Sigmoid colon (tissue), 7 donors: ENCODE data around the gene MVB12B. TPM values are rescaled to one million over a fixed set of nuclear protein-coding genes. Genes with fewer than 3 reads are reported as not detected.

Experiments used
- DNase-seq: peaks from one replicate; pipeline ENCODE4 v3.0.0-alpha.2; 2019
- H3K27ac ChIP-seq, 4 donors: fragments of 200-600 bp; sonication (generic); one replicate each; pipeline ENCODE4 v1.5.1; 2016 to 2019; ENCODE audit warnings: mild to moderate bottlenecking in 1 of 4
- H3K27me3 ChIP-seq, 3 donors: fragments of 200-600 bp; sonication (generic); one replicate each; pipeline ENCODE4 v1.5.1; 2019; ENCODE audit warnings: mild to moderate bottlenecking in 1 of 3
- H3K36me3 ChIP-seq, 4 donors: fragments of 200-600 bp; sonication (generic); one replicate each; pipeline ENCODE4 v1.5.1; 2016 to 2019
- H3K4me1 ChIP-seq, 4 donors: fragments of 200-600 bp; sonication (generic); one replicate each; pipeline ENCODE4 v1.5.1; 2017 to 2019
- H3K4me3 ChIP-seq, 4 donors: fragments of 200-600 bp; sonication (generic); one replicate each; pipeline ENCODE4 v1.5.1; 2017 to 2019; ENCODE audit warnings: mild to moderate bottlenecking in 2 of 4, moderate library complexity in 1 of 4
- H3K9me3 ChIP-seq, 4 donors: fragments of 200-600 bp in 3 of 4; sonication (generic) in 3 of 4; one replicate each; pipeline versions ENCODE4 v1.5.1 to v1.6.1; 2013 to 2019
- EP300 ChIP-seq, 4 donors: sonication (generic); formaldehyde crosslinking; IDR thresholded peaks; one replicate each; pipeline ENCODE4 v1.6.1; 2017; ENCODE audit warnings: antibody characterized with exemption in 4 of 4
- POLR2A ChIP-seq, 2 donors: fragments of 450-650 bp; IDR thresholded peaks; one replicate each; pipeline ENCODE4 v1.6.1; 2016; ENCODE audit warnings: antibody characterized with exemption in 2 of 2, mild to moderate bottlenecking in 2 of 2, moderate library complexity in 2 of 2
- POLR2AphosphoS5 ChIP-seq, 4 donors: sonication (generic); formaldehyde crosslinking; IDR thresholded peaks; one replicate each; pipeline ENCODE4 v1.6.1; 2017; ENCODE audit warnings: antibody characterized with exemption in 4 of 4
- WGBS, 2 donors: extraction: QIAGEN DNeasy Blood & Tissue Kit; methylation state at CpG; one replicate each; pipeline ENCODE4 v1.1.7; 2013; 5-methylcytosine and 5-hydroxymethylcytosine counted together
- intact Hi-C: fragments of 100-400 bp; cut with DNase I; formaldehyde crosslinking; loops from one replicate; pipeline ENCODE4 v1.15.1; 2023
- polyA plus RNA-seq, 3 donors: library from polyadenylated mRNA; stranded (reverse); fragments of 200-250 nt; gene quantifications; one replicate each; pipeline ENCODE4 v1.2.3, GENCODE V29; 2013
- total RNA-seq, 4 donors: library from RNA; depleted of rRNA; stranded (reverse); fragments of >200 nt; gene quantifications; one replicate each; pipeline ENCODE4 v1.1.0, GENCODE V29; 2016
- TF ChIP-seq, protein P1 (sequence below), 4 experiments: fragments of 450-650 bp in 3 of 4; fragments of 200-600 bp in 1 of 4; IDR thresholded peaks; one replicate each; pipeline ENCODE4 v1.5.1; 2016 to 2019; ENCODE audit warnings: antibody characterized with exemption in 4 of 4, mild to moderate bottlenecking in 3 of 4, moderate library complexity in 2 of 4
- donor health status: healthy with polysubstance abuse.
- donor health status: Bipolar disorder and iron deficiency.
- donor health status: healthy.

The MVB12B gene
- total and polyA plus RNA-seq, 7 donors = 5.1 to 14.4 (median 12.2) TPM

DNA sequence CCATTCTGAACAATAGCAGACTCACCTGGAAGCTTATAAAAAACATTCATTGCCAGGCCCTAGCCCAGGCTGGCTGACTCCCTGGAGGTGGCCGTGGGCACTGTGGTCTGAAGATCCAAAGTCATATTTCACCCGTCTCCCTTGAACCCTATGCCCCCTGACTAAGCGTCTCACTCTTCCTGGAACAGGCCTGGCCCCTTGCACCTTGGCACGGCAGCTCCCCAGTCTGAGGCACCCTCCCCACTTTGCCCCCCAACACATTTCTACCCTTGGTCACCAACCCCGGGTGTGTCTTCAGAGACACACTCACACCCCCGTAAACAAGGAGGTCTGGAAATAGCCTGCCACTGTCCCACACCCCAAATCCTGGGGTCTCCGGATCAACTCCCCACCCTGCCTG, 218.5 kb downstream of the MVB12B start:
- Histone ChIP-seq H3K27ac (no peak overlapping the region), H3K4me3 (no peak overlapping the region), H3K36me3 (no peaks in the 10 kb centered on the region), H3K27me3 (no peaks in the 10 kb centered on the region), H3K4me1 (no peaks in the 10 kb centered on the region), H3K9me3 (no peaks in the 10 kb centered on the region)
- DNase-seq = peak; percentile 18
- 47 to 80% methylated on average over 7 of the region's 7 CpGs for WGBS, 2 donors
- TF ChIP-seq POLR2AphosphoS5 (IDR thresholded peaks at IDR 0.05) (no peak), POLR2A (IDR thresholded peaks at IDR 0.05) (no peak), EP300 (IDR thresholded peaks at IDR 0.05) (no peak)
- TF ChIP-seq, protein P1, sequence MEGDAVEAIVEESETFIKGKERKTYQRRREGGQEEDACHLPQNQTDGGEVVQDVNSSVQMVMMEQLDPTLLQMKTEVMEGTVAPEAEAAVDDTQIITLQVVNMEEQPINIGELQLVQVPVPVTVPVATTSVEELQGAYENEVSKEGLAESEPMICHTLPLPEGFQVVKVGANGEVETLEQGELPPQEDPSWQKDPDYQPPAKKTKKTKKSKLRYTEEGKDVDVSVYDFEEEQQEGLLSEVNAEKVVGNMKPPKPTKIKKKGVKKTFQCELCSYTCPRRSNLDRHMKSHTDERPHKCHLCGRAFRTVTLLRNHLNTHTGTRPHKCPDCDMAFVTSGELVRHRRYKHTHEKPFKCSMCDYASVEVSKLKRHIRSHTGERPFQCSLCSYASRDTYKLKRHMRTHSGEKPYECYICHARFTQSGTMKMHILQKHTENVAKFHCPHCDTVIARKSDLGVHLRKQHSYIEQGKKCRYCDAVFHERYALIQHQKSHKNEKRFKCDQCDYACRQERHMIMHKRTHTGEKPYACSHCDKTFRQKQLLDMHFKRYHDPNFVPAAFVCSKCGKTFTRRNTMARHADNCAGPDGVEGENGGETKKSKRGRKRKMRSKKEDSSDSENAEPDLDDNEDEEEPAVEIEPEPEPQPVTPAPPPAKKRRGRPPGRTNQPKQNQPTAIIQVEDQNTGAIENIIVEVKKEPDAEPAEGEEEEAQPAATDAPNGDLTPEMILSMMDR (IDR thresholded peaks at IDR 0.05) = no peak
- intact Hi-C loops = no loop called here

DNA sequence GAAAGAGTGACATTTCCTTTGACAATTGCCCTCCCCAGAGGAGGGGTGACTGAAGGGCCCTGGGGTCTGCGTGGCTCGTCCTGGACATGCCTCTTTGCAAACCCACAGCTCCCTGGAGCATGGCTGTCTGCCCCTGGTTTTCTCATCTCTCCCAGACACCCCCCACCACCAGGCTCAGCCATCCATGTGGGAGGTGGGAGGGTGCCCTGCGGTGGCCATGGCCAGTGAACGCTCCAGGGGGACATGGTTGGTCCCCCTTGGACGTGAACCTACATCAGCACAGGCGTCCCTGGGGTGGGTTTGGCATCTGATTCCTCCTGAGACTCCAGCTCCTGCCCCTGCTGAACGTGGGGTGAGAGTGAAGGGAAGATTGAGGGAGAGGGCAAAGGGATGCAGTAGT, 219.4 kb downstream of the MVB12B start:
- H3K9me3 ChIP-seq = no peaks in the 10 kb centered on the region
- 73 to 75% methylated on average over 7 of the region's 7 CpGs for WGBS, 2 donors
- DNase-seq = no peak
- H3K4me3 ChIP-seq = no peak overlapping the region
- TF ChIP-seq EP300 (IDR thresholded peaks at IDR 0.05) (no peak), POLR2A (IDR thresholded peaks at IDR 0.05) (no peak), POLR2AphosphoS5 (IDR thresholded peaks at IDR 0.05) (no peak)
- TF ChIP-seq, protein P1 (IDR thresholded peaks at IDR 0.05) = no peak
- H3K27ac ChIP-seq = no peak overlapping the region
- no peaks in the 10 kb centered on the region for H3K27me3 ChIP-seq
- H3K4me1 ChIP-seq = no peaks in the 10 kb centered on the region
- H3K36me3 ChIP-seq = no peaks in the 10 kb centered on the region
- intact Hi-C loops = no loop called here

DNA sequence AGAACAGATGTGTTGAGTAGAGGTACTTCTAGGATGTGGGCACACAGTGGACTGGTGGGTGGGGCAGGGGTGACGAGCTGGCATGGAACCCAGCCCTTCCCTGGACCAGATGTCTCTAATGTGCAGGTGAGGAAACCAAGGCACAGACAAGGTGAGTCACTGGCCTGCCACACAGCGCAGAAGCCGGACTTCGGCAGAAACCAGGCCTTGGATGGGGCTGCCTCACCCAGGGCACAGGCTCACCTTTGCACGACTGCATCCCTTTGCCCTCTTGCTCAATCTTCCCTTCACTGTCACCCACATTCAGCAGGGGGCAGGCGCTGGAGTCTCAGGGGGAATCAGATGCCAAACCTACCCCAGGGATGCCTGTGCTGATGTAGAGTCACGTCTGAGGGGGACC, 221.7 kb downstream of the MVB12B start:
- no peak overlapping the region for H3K27ac ChIP-seq
- WGBS, 2 donors = 59 to 86% methylated on average over 7 of the region's 7 CpGs
- H3K9me3 ChIP-seq = no peaks in the 10 kb centered on the region
- no peaks in the 10 kb centered on the region for H3K4me1 ChIP-seq
- no peak for DNase-seq
- intact Hi-C loops = no loop called here
- no peaks in the 10 kb centered on the region for H3K36me3 ChIP-seq
- H3K27me3 ChIP-seq = no peaks in the 10 kb centered on the region
- TF ChIP-seq EP300 (IDR thresholded peaks at IDR 0.05) = no peak
- TF ChIP-seq, protein P1 (IDR thresholded peaks at IDR 0.05) = no peak
- H3K4me3 ChIP-seq = no peak overlapping the region

DNA sequence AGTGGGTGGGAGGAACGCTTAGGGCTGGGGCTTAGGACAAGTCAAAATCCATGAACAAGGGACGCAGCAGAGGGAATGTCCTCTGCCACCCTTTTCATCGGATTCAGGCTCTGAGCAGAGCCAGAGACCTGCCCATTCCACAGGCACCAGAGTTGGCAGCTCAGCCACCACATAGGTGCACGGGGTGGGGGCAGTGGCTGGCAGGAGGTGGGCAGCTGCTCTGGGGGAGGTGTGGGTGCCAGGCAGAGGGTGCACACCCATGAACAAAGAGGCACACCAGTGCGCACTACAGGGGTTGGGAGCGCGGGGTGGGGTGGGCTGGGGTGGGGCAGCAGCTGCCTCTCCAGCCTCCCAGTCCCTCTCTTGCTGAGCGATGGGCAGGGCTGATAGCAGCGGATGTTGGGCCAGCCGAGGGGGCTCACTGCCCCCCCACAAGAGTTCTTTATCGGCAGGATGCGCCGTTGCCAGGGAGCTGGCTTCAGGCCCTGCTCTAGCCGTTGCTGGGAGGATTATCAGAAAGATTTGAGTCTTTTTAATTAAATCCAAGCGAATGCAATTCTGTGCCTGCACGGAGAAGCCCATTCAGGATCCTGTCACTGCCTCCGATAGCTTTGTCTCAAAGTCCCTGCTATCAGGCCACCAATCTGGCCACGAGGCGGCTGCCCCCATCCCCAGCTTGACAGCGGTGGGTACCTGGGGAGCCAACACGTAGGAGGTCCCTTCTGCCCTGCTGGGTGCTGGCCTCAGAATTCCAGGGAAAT, 222.8 kb downstream of the MVB12B start:
- no peaks in the 10 kb centered on the region for H3K4me1 ChIP-seq
- TF ChIP-seq POLR2A (IDR thresholded peaks at IDR 0.05) (no peak), EP300 (IDR thresholded peaks at IDR 0.05) (no peak), POLR2AphosphoS5 (IDR thresholded peaks at IDR 0.05) (no peak)
- TF ChIP-seq, protein P1 (IDR thresholded peaks at IDR 0.05) = no peak
- 54 to 73% methylated on average over 21 of the region's 21 CpGs for WGBS, 2 donors
- H3K4me3 ChIP-seq = no peak overlapping the region
- no peaks in the 10 kb centered on the region for H3K9me3 ChIP-seq
- DNase-seq = no peak
- H3K27me3 ChIP-seq = no peaks in the 10 kb centered on the region
- intact Hi-C loops = no loop called here
- no peaks in the 10 kb centered on the region for H3K36me3 ChIP-seq
- H3K27ac ChIP-seq = no peak overlapping the region

DNA sequence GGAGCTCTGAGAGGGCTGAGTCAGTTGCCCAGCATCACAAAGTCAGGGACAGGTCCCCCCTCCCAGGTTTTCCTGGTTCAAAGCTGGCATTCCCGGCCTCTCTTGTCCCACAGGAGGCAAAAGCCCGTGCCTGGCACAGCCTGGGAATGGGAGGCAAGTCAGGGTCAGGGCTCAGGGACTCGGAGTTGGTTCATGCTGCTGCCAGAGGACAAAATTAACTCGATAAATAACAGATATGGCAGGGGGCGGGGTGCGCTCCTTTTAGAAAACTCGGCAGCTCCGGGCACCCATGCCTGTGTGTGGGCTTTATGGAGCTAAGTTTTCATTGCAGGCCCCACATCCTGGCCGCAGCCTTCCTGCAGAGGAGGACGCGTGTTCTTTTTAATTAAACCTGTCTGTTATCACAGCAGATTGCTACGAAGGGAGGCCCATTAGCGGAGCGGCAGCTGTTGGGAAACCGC, 224.3 kb downstream of the MVB12B start:
- H3K4me3 ChIP-seq = no peak overlapping the region
- TF ChIP-seq POLR2AphosphoS5 (IDR thresholded peaks at IDR 0.05) = no peak
- no peak for TF ChIP-seq POLR2A (IDR thresholded peaks at IDR 0.05)
- TF ChIP-seq EP300 (IDR thresholded peaks at IDR 0.05) = no peak
- no peaks in the 10 kb centered on the region for H3K36me3 ChIP-seq
- WGBS, 2 donors = 66 to 81% methylated on average over 15 of the region's 15 CpGs
- intact Hi-C loops = no loop called here
- no peaks in the 10 kb centered on the region for H3K4me1 ChIP-seq
- H3K27me3 ChIP-seq = no peaks in the 10 kb centered on the region
- no peak overlapping the region for H3K27ac ChIP-seq
- no peak for DNase-seq
- H3K9me3 ChIP-seq = peaks cover 0 to 4% (median 0%) of the 10 kb centered on the region in 4 donors
